Measurements from ENCODE around the gene COL23A1. TPM values are rescaled to one million over a fixed set of nuclear protein-coding genes. Genes with fewer than 3 reads are reported as not detected.

The COL23A1 gene
- total RNA-seq, 1 experiment from 2014 or later = not detected

DNA sequence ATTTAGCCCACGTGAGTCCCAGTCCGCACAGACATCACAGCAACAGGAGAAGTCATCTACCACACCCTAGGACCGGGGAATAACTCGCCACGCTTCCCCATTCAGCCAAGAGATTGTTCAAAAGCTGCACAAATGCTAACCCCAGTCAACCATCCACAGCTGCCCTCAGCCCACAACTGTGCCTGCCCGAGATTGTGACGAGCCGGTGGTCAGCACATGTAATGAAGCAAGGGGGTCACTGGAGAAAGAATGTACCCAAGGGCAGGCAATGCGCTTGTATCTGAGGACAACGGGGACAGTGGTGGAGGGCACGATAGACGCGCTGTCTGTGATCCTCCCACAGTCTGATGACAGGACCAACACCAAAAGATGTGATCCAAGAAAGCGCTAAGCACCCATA is 67.8 kb downstream of the COL23A1 start:
- ChIA-PET CTCF (no interaction called here), POLR2A (ENCODE audit: low non-redundant PET) (no interaction called here)
- no TSS peak for BruUV-seq (replicated peaks)
- intact Hi-C loops (cut with micrococcal nuclease; ENCODE audit: unreplicated experiment) = no loop called here
- Histone ChIP-seq H3K27me3 (replicated peaks; ENCODE audit: insufficient read depth, low read depth, low read length, poor library complexity) (no peaks in the 10 kb centered on the region), H3K36me3 (ENCODE audit: insufficient read depth, low read length, poor library complexity, severe bottlenecking) (no peaks in the 10 kb centered on the region), H3K27ac (ENCODE audit: low read depth, low read length, poor library complexity, severe bottlenecking) (no peak overlapping the region), H3K4me3 (ENCODE audit: low read depth, low read length, poor library complexity, severe bottlenecking) (no peak overlapping the region), H3K4me1 (ENCODE audit: insufficient read depth, low read length, poor library complexity, severe bottlenecking) (no peaks in the 10 kb centered on the region), H3K9me3 (ENCODE audit: low read depth, low read length, poor library complexity, severe bottlenecking) (no peaks in the 10 kb centered on the region)
- TF ChIP-seq, protein P1, sequence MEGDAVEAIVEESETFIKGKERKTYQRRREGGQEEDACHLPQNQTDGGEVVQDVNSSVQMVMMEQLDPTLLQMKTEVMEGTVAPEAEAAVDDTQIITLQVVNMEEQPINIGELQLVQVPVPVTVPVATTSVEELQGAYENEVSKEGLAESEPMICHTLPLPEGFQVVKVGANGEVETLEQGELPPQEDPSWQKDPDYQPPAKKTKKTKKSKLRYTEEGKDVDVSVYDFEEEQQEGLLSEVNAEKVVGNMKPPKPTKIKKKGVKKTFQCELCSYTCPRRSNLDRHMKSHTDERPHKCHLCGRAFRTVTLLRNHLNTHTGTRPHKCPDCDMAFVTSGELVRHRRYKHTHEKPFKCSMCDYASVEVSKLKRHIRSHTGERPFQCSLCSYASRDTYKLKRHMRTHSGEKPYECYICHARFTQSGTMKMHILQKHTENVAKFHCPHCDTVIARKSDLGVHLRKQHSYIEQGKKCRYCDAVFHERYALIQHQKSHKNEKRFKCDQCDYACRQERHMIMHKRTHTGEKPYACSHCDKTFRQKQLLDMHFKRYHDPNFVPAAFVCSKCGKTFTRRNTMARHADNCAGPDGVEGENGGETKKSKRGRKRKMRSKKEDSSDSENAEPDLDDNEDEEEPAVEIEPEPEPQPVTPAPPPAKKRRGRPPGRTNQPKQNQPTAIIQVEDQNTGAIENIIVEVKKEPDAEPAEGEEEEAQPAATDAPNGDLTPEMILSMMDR (conservative IDR thresholded peaks at IDR 0.05; ENCODE audit: low read depth, low read length) = no peak
- TF ChIP-seq EZH2 (IDR thresholded peaks at IDR 0.05; ENCODE audit: borderline replicate concordance, low read depth, low read length, poor library complexity, severe bottlenecking) = no peak
- no peak for DNase-seq (ENCODE audit: low spot score)

DNA sequence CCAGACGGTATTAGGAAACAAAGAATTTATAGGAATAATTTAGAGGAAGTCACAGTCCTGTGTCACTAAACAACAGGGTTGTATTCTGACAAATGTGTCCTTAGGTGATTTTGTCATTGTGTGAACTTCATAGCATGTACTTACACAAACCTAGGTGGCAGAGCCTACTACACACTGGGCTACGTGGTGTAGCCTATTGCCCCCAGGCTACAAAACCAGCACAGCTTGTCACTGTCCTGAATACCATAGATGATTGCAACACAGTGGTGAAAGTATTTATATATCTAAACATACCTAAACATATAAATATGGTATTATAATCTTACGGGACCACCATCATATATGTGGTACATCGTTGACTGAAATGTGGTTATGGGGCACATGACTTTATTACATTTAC is 69.3 kb downstream of the COL23A1 start:
- no TSS peak for BruUV-seq (replicated peaks)
- intact Hi-C loops (cut with micrococcal nuclease; ENCODE audit: unreplicated experiment) = no loop called here

DNA sequence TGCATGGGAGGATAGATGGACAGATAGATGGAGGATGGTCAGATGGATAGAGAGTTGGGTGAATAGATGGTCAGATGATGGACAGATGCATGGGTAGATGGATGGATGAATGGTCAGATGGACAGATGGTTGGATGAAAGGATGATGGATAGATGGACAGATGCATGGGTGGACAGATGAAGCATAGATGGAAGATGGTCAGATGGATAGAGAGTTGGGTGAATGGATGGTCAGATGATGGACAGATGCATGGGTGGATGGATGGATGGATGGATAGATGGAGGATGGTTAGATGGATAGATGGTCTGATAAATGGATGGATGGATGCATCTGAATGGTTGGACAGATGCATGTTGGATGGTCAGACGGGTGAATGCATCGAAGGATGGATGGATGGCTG is 70.4 kb downstream of the COL23A1 start:
- Histone ChIP-seq H3K27ac (ENCODE audit: low read depth, low read length, poor library complexity, severe bottlenecking) (no peak overlapping the region), H3K36me3 (ENCODE audit: insufficient read depth, low read length, poor library complexity, severe bottlenecking) (no peaks in the 10 kb centered on the region), H3K4me3 (ENCODE audit: low read depth, low read length, poor library complexity, severe bottlenecking) (no peak overlapping the region), H3K4me1 (ENCODE audit: insufficient read depth, low read length, poor library complexity, severe bottlenecking) (no peaks in the 10 kb centered on the region), H3K27me3 (replicated peaks; ENCODE audit: insufficient read depth, low read depth, low read length, poor library complexity) (no peaks in the 10 kb centered on the region), H3K9me3 (ENCODE audit: low read depth, low read length, poor library complexity, severe bottlenecking) (no peaks in the 10 kb centered on the region)
- TF ChIP-seq, protein P1 (conservative IDR thresholded peaks at IDR 0.05; ENCODE audit: low read depth, low read length) = no peak
- TF ChIP-seq EZH2 (IDR thresholded peaks at IDR 0.05; ENCODE audit: borderline replicate concordance, low read depth, low read length, poor library complexity, severe bottlenecking) = no peak
- intact Hi-C loops (cut with micrococcal nuclease; ENCODE audit: unreplicated experiment) = no loop called here
- BruUV-seq (replicated peaks) = no TSS peak
- CTCF ChIA-PET = no interaction called here
- DNase-seq (ENCODE audit: low spot score) = no peak
- POLR2A ChIA-PET (ENCODE audit: low non-redundant PET) = no interaction called here

More for the DNA sequence above, 69.3 kb downstream of the COL23A1 start:
- TF ChIP-seq, protein P1 (conservative IDR thresholded peaks at IDR 0.05; ENCODE audit: low read depth, low read length) = no peak
- TF ChIP-seq EZH2 (IDR thresholded peaks at IDR 0.05; ENCODE audit: borderline replicate concordance, low read depth, low read length, poor library complexity, severe bottlenecking) = no peak
- CTCF ChIA-PET = no interaction called here
- no peaks in the 10 kb centered on the region for H3K4me1 ChIP-seq (ENCODE audit: insufficient read depth, low read length, poor library complexity, severe bottlenecking)
- H3K9me3 ChIP-seq (ENCODE audit: low read depth, low read length, poor library complexity, severe bottlenecking) = no peaks in the 10 kb centered on the region
- no peak overlapping the region for H3K4me3 ChIP-seq (ENCODE audit: low read depth, low read length, poor library complexity, severe bottlenecking)
- no peak for DNase-seq (ENCODE audit: low spot score)
- no peaks in the 10 kb centered on the region for H3K36me3 ChIP-seq (ENCODE audit: insufficient read depth, low read length, poor library complexity, severe bottlenecking)
- POLR2A ChIA-PET (ENCODE audit: low non-redundant PET) = no interaction called here
- H3K27ac ChIP-seq (ENCODE audit: low read depth, low read length, poor library complexity, severe bottlenecking) = no peak overlapping the region
- no peaks in the 10 kb centered on the region for H3K27me3 ChIP-seq (replicated peaks; ENCODE audit: insufficient read depth, low read depth, low read length, poor library complexity)
